DMS53 (cell line): Measurements from ENCODE around the gene SLC6A7.
"Not testable (repeated sequence)": the region's sequence is repeated elsewhere in the genome, so short reads cannot be mapped to it uniquely, and the experiment has no call there.

Experiments
- DNase-seq: peaks from one replicate; lab custom pipeline; 2025; lab: John Stamatoyannopoulos, UW

SLC6A7 gene

GRCh38 chr5:150243590-150243989 lies 53.7 kb downstream of the SLC6A7 start:
- DNase-seq = no peak

GRCh38 chr5:150244209-150244608 lies 54.3 kb downstream of the SLC6A7 start:
- DNase-seq = no peak

GRCh38 chr5:150245111-150245789 lies 55.4 kb downstream of the SLC6A7 start:
- DNase-seq = no peak

- DNase-seq = no peak
Observed at GRCh38 chr5:150245808-150246207, 55.9 kb downstream of the SLC6A7 start.

- DNase-seq = no peak
Observed at GRCh38 chr5:150246429-150246828, 56.6 kb downstream of the SLC6A7 start.

- no peak for DNase-seq
Observed at GRCh38 chr5:150246835-150247234, 57.0 kb downstream of the SLC6A7 start.

- DNase-seq = no peak
Observed at GRCh38 chr5:150247726-150248125, 57.9 kb downstream of the SLC6A7 start.

- not testable (repeated sequence) for DNase-seq
Observed at GRCh38 chr5:150248493-150248892, 58.6 kb downstream of the SLC6A7 start.

GRCh38 chr5:150248946-150249345 lies 59.1 kb downstream of the SLC6A7 start:
- DNase-seq = no peak

- no peak for DNase-seq
Observed at GRCh38 chr5:150249744-150250143, 59.9 kb downstream of the SLC6A7 start.

GRCh38 chr5:150251504-150251903 lies 61.6 kb downstream of the SLC6A7 start:
- DNase-seq = no peak

GRCh38 chr5:150252489-150252888 lies 62.6 kb downstream of the SLC6A7 start:
- DNase-seq = no peak

GRCh38 chr5:150253416-150254208 lies 63.8 kb downstream of the SLC6A7 start:
- no peak for DNase-seq

GRCh38 chr5:150254363-150254762 lies 64.5 kb downstream of the SLC6A7 start:
- DNase-seq = no peak

GRCh38 chr5:150254774-150255173 lies 64.9 kb downstream of the SLC6A7 start:
- no peak for DNase-seq

- peak; percentile 70 for DNase-seq
Observed at GRCh38 chr5:150255659-150256409, 66.0 kb downstream of the SLC6A7 start.

GRCh38 chr5:150256410-150257064 lies 66.7 kb downstream of the SLC6A7 start:
- DNase-seq = peak; percentile 16

- no peak for DNase-seq
Observed at GRCh38 chr5:150257424-150257823, 67.6 kb downstream of the SLC6A7 start.

GRCh38 chr5:150258130-150258529 lies 68.3 kb downstream of the SLC6A7 start:
- DNase-seq = no peak
